Epidermal melanocyte (primary cell): ENCODE data around the gene RNPEP.
"Not testable (repeated sequence)": the region's sequence is repeated elsewhere in the genome, so short reads cannot be mapped to it uniquely, and the experiment has no call there.

Source experiments
- DNase-seq: peaks from one replicate; pipeline ENCODE4 v3.0.0; 2011; ENCODE audit warnings: low spot score; ENCODE audit not compliant: insufficient read length

RNPEP gene

GRCh38 chr1:202034683-202035462 lies 52.4 kb downstream of the RNPEP start:
- no peak for DNase-seq

- no peak for DNase-seq
Measured at GRCh38 chr1:202036595-202037387, 54.3 kb downstream of the RNPEP start.

GRCh38 chr1:202037706-202038296 lies 55.4 kb downstream of the RNPEP start:
- no peak for DNase-seq

GRCh38 chr1:202038688-202039346 lies 56.4 kb downstream of the RNPEP start:
- no peak for DNase-seq

- DNase-seq: no peak
Measured at GRCh38 chr1:202045705-202046104, 63.3 kb downstream of the RNPEP start.

- no peak for DNase-seq
Measured at GRCh38 chr1:202046227-202046626, 63.8 kb downstream of the RNPEP start.

- no peak for DNase-seq
Measured at GRCh38 chr1:202046748-202047708, 64.6 kb downstream of the RNPEP start.

GRCh38 chr1:202047977-202048376 lies 65.5 kb downstream of the RNPEP start:
- no peak for DNase-seq

GRCh38 chr1:202049129-202049528 lies 66.7 kb downstream of the RNPEP start:
- DNase-seq: no peak

GRCh38 chr1:202054094-202054493 lies 71.6 kb downstream of the RNPEP start:
- no peak for DNase-seq

- not testable (repeated sequence) for DNase-seq
Measured at GRCh38 chr1:202054673-202055072, 72.2 kb downstream of the RNPEP start.
